Breast epithelium (tissue), 4 donors: Measurements from ENCODE around the gene TSPAN32. TPM values are rescaled to one million over a fixed set of nuclear protein-coding genes. Genes with fewer than 3 reads are reported as not detected.
"Not testable (repeated sequence)": the region's sequence is repeated elsewhere in the genome, so short reads cannot be mapped to it uniquely, and the experiment has no call there.

Source experiments
- DNase-seq, 2 donors: peaks; one replicate each; pipeline ENCODE4 v3.0.0-alpha.2; 2019; ENCODE audit warnings: low spot score in 2 of 2
- H3K27ac ChIP-seq, 2 donors: fragments of 200-600 bp; sonication (generic) in 1 of 2; one replicate each; pipeline ENCODE4 v1.5.1; 2016 to 2019; ENCODE audit warnings: mild to moderate bottlenecking in 1 of 2
- H3K27me3 ChIP-seq, 2 donors: fragments of 200-600 bp; sonication (generic) in 1 of 2; one replicate each; pipeline versions ENCODE4 v1.5.1 to v1.6.0; 2017 to 2019; ENCODE audit warnings: control low read depth in 1 of 2, mild to moderate bottlenecking in 1 of 2
- H3K36me3 ChIP-seq: fragments of 200-600 bp; one replicate; pipeline ENCODE4 v1.5.1; 2019
- H3K4me1 ChIP-seq, 2 donors: fragments of 200-600 bp; sonication (generic); one replicate each; pipeline ENCODE4 v1.5.1; 2016 to 2019; ENCODE audit warnings: control low read depth in 1 of 2
- H3K4me3 ChIP-seq, 3 donors: fragments of 200-600 bp; sonication (generic); 1 replicate in 2 of 3; 2 replicates in 1 of 3; pipeline ENCODE4 v1.5.1; 2016 to 2019; ENCODE audit warnings: mild to moderate bottlenecking in 3 of 3, moderate library complexity in 2 of 3
- H3K9me3 ChIP-seq, 2 donors: fragments of 200-600 bp; sonication (generic) in 1 of 2; one replicate each; pipeline ENCODE4 v1.5.1; 2016 to 2019; ENCODE audit warnings: control low read depth in 1 of 2
- POLR2A ChIP-seq: fragments of 450-650 bp; IDR thresholded peaks from one replicate; pipeline ENCODE4 v1.6.1; 2016; ENCODE audit warnings: antibody characterized with exemption, mild to moderate bottlenecking, moderate library complexity
- POLR2AphosphoS5 ChIP-seq, 3 donors: sonication (generic); formaldehyde crosslinking; IDR thresholded peaks; one replicate each; pipeline ENCODE4 v1.6.1; 2017; ENCODE audit warnings: antibody characterized with exemption in 3 of 3
- intact Hi-C: fragments of 100-400 bp; cut with DNase I; formaldehyde crosslinking; loops from one replicate; pipeline ENCODE4 v1.15.1; 2023; ENCODE audit warnings: low total_unique reads
- total RNA-seq, 3 donors: library from RNA; depleted of rRNA; stranded (reverse); fragments of >200 nt; gene quantifications; one replicate each; pipeline ENCODE4 v1.1.0, GENCODE V29; 2016
- TF ChIP-seq, protein P1 (sequence below), 3 donors: fragments of 450-650 bp; IDR thresholded peaks; one replicate each; pipeline ENCODE4 v1.5.1; 2016 to 2017; ENCODE audit warnings: antibody characterized with exemption in 3 of 3, mild to moderate bottlenecking in 3 of 3, moderate library complexity in 3 of 3

The TSPAN32 gene
- total RNA-seq, 3 donors from 2014 or later, result 0.33 to 2.4 (median 1.0) TPM

DNA sequence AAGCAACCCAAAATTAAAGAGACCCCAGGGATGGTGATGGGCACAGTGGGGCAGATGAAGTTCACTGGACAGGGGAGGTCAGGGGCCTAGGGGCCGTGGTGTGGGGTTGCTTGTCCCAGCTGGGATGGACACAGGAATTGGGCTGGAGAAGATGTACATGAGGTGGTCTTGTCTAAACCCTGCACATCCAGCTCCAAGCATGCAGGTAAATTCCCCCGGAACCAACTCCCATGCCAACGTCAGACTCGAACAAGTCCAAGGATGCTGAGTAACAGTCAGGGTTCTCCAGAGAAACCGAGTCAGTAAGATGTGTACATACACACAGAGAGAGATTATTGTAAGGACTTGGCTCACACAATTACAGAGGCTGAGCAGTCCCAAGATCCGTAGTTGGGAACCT lies 28.9 kb downstream of the TSPAN32 start:
- DNase-seq, result no peak
- Histone ChIP-seq H3K36me3 (no peaks in the 10 kb centered on the region), H3K27me3 (no peaks in the 10 kb centered on the region), H3K4me1 (peaks cover 0 to 4% of the 10 kb centered on the region in 2 donors), H3K4me3 (no peak overlapping the region), H3K27ac (no peak overlapping the region), H3K9me3 (no peaks in the 10 kb centered on the region)
- intact Hi-C loops, result no loop called here
- TF ChIP-seq POLR2A (no peak), POLR2AphosphoS5 (IDR thresholded peaks at IDR 0.05) (no peak)
- TF ChIP-seq, protein P1, sequence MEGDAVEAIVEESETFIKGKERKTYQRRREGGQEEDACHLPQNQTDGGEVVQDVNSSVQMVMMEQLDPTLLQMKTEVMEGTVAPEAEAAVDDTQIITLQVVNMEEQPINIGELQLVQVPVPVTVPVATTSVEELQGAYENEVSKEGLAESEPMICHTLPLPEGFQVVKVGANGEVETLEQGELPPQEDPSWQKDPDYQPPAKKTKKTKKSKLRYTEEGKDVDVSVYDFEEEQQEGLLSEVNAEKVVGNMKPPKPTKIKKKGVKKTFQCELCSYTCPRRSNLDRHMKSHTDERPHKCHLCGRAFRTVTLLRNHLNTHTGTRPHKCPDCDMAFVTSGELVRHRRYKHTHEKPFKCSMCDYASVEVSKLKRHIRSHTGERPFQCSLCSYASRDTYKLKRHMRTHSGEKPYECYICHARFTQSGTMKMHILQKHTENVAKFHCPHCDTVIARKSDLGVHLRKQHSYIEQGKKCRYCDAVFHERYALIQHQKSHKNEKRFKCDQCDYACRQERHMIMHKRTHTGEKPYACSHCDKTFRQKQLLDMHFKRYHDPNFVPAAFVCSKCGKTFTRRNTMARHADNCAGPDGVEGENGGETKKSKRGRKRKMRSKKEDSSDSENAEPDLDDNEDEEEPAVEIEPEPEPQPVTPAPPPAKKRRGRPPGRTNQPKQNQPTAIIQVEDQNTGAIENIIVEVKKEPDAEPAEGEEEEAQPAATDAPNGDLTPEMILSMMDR (IDR thresholded peaks at IDR 0.05), result no peak

DNA sequence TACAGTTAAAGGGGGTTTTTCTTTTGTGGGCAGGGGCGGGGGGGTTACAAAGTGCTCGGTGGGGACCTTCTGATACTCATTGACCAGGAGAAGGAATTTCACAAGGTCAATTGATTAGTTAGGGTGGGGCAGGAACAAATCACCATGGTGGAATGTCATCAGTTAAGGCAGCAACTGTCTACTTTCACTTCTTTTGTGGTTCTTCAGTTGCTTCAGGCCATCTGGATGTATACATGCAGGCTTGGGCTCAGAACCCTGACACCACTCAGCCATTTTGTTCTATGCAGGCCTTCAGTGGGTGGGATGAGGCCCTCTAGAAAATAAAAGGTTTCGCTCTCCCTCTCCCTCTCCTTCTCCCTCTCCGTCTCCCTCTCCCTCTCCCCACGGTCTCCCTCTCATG lies 29.6 kb downstream of the TSPAN32 start:
- Histone ChIP-seq H3K36me3 (no peaks in the 10 kb centered on the region), H3K27ac (no peak overlapping the region), H3K27me3 (no peaks in the 10 kb centered on the region), H3K4me3 (no peak overlapping the region), H3K4me1 (peaks cover 0 to 3% of the 10 kb centered on the region in 2 donors), H3K9me3 (no peaks in the 10 kb centered on the region)
- intact Hi-C loops, result no loop called here
- DNase-seq, result no peak
- TF ChIP-seq POLR2AphosphoS5 (IDR thresholded peaks at IDR 0.05) (no peak), POLR2A (no peak)
- TF ChIP-seq, protein P1 (IDR thresholded peaks at IDR 0.05), result no peak

DNA sequence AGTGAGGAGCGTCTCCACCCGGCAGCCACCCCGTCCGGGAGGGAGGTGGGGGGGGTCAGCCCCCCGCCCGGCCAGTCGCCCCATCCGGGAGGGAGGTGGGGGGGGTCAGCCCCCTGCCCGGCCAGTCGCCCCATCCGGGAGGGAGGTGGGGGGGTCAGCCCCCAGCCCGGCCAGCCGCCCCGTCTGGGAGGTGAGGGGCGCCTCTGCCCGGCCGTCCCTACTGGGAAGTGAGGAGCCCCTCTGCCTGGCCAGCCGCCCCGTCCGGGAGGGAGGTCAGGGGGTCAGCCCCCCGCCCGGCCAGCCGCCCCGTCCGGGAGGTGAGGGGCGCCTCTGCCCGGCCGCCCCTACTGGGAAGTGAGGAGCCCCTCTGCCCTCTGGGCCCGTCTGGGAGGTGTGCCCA lies 30.8 kb downstream of the TSPAN32 start:
- H3K4me3 ChIP-seq, H3K27ac ChIP-seq, H3K9me3 ChIP-seq, H3K27me3 ChIP-seq, H3K4me1 ChIP-seq, DNase-seq, intact Hi-C loops, H3K36me3 ChIP-seq: not testable (repeated sequence)

DNA sequence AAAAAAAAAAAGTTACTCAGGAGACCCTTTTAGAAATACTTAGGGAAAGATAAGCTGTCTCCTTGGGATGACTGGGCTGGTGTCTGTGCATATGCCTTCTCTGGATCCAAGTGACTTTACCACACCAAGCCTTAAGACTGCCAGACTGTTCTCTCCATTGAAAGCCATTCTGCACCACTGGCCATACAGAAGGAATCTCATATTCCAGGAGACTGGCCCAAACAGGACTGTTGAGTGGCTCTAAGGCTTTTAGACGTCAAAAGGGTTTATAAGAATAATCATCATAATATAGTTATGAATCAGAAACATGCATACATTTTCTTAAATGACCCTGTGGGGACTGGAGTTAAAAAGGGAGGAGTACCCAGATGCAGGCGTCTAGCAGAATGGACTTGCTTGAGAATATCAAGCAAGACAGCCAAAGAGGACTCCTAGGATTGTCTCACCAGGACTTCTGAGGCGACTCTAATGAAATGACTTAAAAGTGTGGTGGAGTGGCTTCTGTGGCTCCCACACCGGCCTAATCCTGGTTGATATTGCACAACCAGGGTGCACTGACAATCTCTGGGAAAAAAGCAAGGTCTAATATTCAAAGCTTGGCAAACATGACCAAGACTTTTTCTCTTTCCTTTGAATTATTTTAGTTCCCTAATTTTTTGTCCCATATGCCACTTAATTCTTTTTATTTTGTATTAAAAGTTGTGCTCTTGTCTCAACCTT lies 31.8 kb downstream of the TSPAN32 start:
- H3K9me3 ChIP-seq, H3K4me1 ChIP-seq, H3K27ac ChIP-seq, H3K27me3 ChIP-seq, DNase-seq, H3K4me3 ChIP-seq, H3K36me3 ChIP-seq, intact Hi-C loops: not testable (repeated sequence)

DNA sequence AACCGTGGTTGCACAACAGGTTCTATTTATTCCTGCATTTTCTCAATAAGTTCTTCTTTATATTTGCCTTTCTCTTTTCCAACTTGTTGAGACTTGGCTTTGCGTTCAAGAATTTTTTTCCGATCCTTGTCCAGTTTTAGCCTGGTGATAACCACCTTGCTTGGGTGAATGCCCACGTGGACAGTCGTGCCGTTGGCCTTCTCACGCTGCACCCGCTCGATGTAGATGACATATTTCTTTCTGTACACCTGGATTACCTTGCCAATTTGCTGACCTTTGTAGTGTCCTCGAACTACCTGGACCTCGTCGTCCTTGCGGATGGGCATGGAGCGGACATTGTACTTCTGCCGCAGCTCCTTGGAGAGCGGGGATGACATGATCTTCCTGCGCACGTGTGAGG lies 33.5 kb downstream of the TSPAN32 start:
- H3K27ac ChIP-seq, H3K36me3 ChIP-seq, DNase-seq, H3K27me3 ChIP-seq, H3K4me1 ChIP-seq, intact Hi-C loops, H3K9me3 ChIP-seq, H3K4me3 ChIP-seq: not testable (repeated sequence)

DNA sequence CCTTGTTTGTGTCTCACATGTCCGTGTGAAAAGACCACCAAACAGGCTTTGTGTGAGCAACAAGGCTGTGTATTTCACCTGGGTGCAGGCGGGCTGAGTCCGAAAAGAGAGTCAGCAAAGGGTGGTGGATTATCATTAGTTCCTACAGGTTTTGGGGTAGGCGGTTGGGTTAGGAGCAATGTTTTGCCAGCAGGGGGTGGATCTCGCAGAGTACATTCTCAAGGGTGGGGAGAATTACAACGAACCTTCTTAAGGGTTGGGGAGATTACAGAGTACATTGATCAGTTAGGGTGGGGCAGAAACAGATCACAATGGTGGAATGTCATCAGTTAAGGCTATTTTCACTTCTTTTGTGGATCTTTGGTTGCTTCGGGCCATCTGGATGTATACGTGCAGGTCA lies 36.9 kb downstream of the TSPAN32 start:
- peak in 1 of 2 donors; percentile 9 for DNase-seq
- H3K36me3 ChIP-seq, H3K9me3 ChIP-seq, H3K4me3 ChIP-seq, H3K27ac ChIP-seq, intact Hi-C loops, H3K27me3 ChIP-seq, H3K4me1 ChIP-seq: not testable (repeated sequence)

DNA sequence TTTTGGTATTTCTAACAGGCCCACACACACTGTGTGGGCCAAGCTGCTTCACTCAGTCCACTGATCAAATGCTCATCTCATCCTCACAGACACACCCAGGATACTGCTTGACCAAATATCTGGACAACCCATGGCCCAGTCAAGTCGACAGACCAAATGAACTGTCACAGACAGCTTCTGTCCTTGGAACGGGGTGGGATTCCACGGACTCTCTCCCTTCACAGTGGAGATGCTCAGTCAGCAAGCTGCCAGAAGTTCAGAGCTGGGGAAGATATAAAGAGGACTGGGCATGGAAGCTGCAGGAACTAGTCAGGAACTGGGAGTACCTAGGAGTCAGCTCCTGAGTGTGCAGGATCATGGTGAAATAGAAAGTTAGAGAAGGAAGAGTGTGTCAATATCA lies 40.7 kb downstream of the TSPAN32 start:
- TF ChIP-seq POLR2A (no peak), POLR2AphosphoS5 (IDR thresholded peaks at IDR 0.05) (no peak)
- TF ChIP-seq, protein P1 (IDR thresholded peaks at IDR 0.05), result no peak
- Histone ChIP-seq H3K9me3 (peaks cover 0 to 4% of the 10 kb centered on the region in 2 donors), H3K27me3 (no peaks in the 10 kb centered on the region), H3K36me3 (no peaks in the 10 kb centered on the region), H3K27ac (no peak overlapping the region), H3K4me1 (no peaks in the 10 kb centered on the region), H3K4me3 (no peak overlapping the region)
- intact Hi-C loops, result no loop called here
- DNase-seq, result peak in 1 of 2 donors; percentile 22
